Mucosa of gallbladder (tissue), 1 donor: Measurements from ENCODE around the gene MYOM3. TPM values are rescaled to one million over a fixed set of nuclear protein-coding genes. Genes with fewer than 3 reads are reported as not detected.

Source experiments
- DNase-seq: peaks from one replicate; pipeline ENCODE4 v3.0.0-alpha.2; 2020; ENCODE audit warnings: low spot score
- total RNA-seq: library from RNA; stranded (reverse); gene quantifications from one replicate; pipeline ENCODE4 v1.2.1, GENCODE V29; 2021
- donor health status: DM: no; HTN: no; CAD: no.

MYOM3 gene
- total RNA-seq, 1 donor from 2014 or later: 1.7 TPM

- no peak for DNase-seq
Measured at GRCh38 chr1:24138476-24139221, 26.7 kb upstream of the MYOM3 start.

GRCh38 chr1:24136956-24137539 lies 25.1 kb upstream of the MYOM3 start:
- DNase-seq: no peak

- DNase-seq: no peak
Measured at GRCh38 chr1:24134376-24134775, 22.4 kb upstream of the MYOM3 start.

GRCh38 chr1:24133819-24134218 lies 21.9 kb upstream of the MYOM3 start:
- DNase-seq: no peak

GRCh38 chr1:24130385-24130784 lies 18.4 kb upstream of the MYOM3 start:
- no peak for DNase-seq

GRCh38 chr1:24127801-24128363 lies 15.9 kb upstream of the MYOM3 start:
- DNase-seq: no peak

GRCh38 chr1:24127134-24127800 lies 15.3 kb upstream of the MYOM3 start:
- DNase-seq: no peak

- no peak for DNase-seq
Measured at GRCh38 chr1:24126672-24127023, 14.7 kb upstream of the MYOM3 start.

GRCh38 chr1:24126018-24126671 lies 14.2 kb upstream of the MYOM3 start:
- no peak for DNase-seq

- DNase-seq: no peak
Measured at GRCh38 chr1:24125456-24125855, 13.5 kb upstream of the MYOM3 start.

- no peak for DNase-seq
Measured at GRCh38 chr1:24124980-24125379, 13.0 kb upstream of the MYOM3 start.

- DNase-seq: no peak
Measured at GRCh38 chr1:24123611-24124010, 11.7 kb upstream of the MYOM3 start.

- no peak for DNase-seq
Measured at GRCh38 chr1:24122776-24123175, 10.8 kb upstream of the MYOM3 start.

- DNase-seq: no peak
Measured at GRCh38 chr1:24121406-24121805, 9.5 kb upstream of the MYOM3 start.

GRCh38 chr1:24120965-24121364 lies 9.0 kb upstream of the MYOM3 start:
- DNase-seq: no peak

- DNase-seq: peak; percentile 82
Measured at GRCh38 chr1:24119859-24120756, 8.2 kb upstream of the MYOM3 start.

- no peak for DNase-seq
Measured at GRCh38 chr1:24119489-24119858, 7.5 kb upstream of the MYOM3 start.

- DNase-seq: peak; percentile 66
Measured at GRCh38 chr1:24118410-24119242, 6.7 kb upstream of the MYOM3 start.

GRCh38 chr1:24117722-24118409 lies 5.9 kb upstream of the MYOM3 start:
- DNase-seq: peak; percentile 40

GRCh38 chr1:24117132-24117531 lies 5.2 kb upstream of the MYOM3 start:
- DNase-seq: no peak
